ENCODE measurements around the gene DYRK3.

Gene DYRK3

GRCh38 chr1:206662396-206663092 lies 27.2 kb downstream of the DYRK3 start:
- DNase-seq = no peak

- DNase-seq = peak; percentile 39
Observed at GRCh38 chr1:206663362-206663761, 28.0 kb downstream of the DYRK3 start.

- DNase-seq = peak; percentile 76
Observed at GRCh38 chr1:206663832-206664652, 28.7 kb downstream of the DYRK3 start.

GRCh38 chr1:206664740-206665139 lies 29.4 kb downstream of the DYRK3 start:
- DNase-seq = no peak

- peak; percentile 72 for DNase-seq
Observed at GRCh38 chr1:206666031-206666561, 30.8 kb downstream of the DYRK3 start.

GRCh38 chr1:206666954-206667665 lies 31.8 kb downstream of the DYRK3 start:
- peak; percentile 52 for DNase-seq

- no peak for DNase-seq
Observed at GRCh38 chr1:206668351-206668750, 33.0 kb downstream of the DYRK3 start.

- DNase-seq = no peak
Observed at GRCh38 chr1:206668874-206669410, 33.6 kb downstream of the DYRK3 start.

- peak; percentile 71 for DNase-seq
Observed at GRCh38 chr1:206672011-206672688, 36.8 kb downstream of the DYRK3 start.

- peak; percentile 77 for DNase-seq
Observed at GRCh38 chr1:206672844-206673758, 37.8 kb downstream of the DYRK3 start.

GRCh38 chr1:206674236-206674635 lies 38.9 kb downstream of the DYRK3 start:
- DNase-seq = no peak

- peak; percentile 49 for DNase-seq
Observed at GRCh38 chr1:206674745-206675175, 39.4 kb downstream of the DYRK3 start.

GRCh38 chr1:206676499-206676898 lies 41.2 kb downstream of the DYRK3 start:
- no peak for DNase-seq

- DNase-seq = no peak
Observed at GRCh38 chr1:206678490-206678889, 43.2 kb downstream of the DYRK3 start.

- peak; percentile 89 for DNase-seq
Observed at GRCh38 chr1:206679738-206680211, 44.4 kb downstream of the DYRK3 start.

GRCh38 chr1:206680279-206680678 lies 44.9 kb downstream of the DYRK3 start:
- DNase-seq = peak; percentile 69

GRCh38 chr1:206681359-206681758 lies 46.0 kb downstream of the DYRK3 start:
- DNase-seq = no peak

- peak; percentile 58 for DNase-seq
Observed at GRCh38 chr1:206682111-206682510, 46.8 kb downstream of the DYRK3 start.

- DNase-seq = no peak
Observed at GRCh38 chr1:206683313-206683712, 48.0 kb downstream of the DYRK3 start.

- no peak for DNase-seq
Observed at GRCh38 chr1:206684003-206684402, 48.7 kb downstream of the DYRK3 start.
